ENCODE results near the gene DLGAP1.

Gene DLGAP1

GRCh38 chr18:3594760-3595368, 860.2 kb downstream of the DLGAP1 start:
- TF ChIP-seq YY1 (IDR thresholded peaks at IDR 0.05; ENCODE audit: low read depth) (no peak), MAX (IDR thresholded peaks at IDR 0.05) (peak; percentile 8; the same call in 1 of the 2 replicates)

GRCh38 chr18:3593904-3594759, 861.0 kb downstream of the DLGAP1 start:
- TF ChIP-seq YY1 (IDR thresholded peaks at IDR 0.05; ENCODE audit: low read depth): no peak; the same call in 1 of the 2 replicates
- TF ChIP-seq, protein P1, sequence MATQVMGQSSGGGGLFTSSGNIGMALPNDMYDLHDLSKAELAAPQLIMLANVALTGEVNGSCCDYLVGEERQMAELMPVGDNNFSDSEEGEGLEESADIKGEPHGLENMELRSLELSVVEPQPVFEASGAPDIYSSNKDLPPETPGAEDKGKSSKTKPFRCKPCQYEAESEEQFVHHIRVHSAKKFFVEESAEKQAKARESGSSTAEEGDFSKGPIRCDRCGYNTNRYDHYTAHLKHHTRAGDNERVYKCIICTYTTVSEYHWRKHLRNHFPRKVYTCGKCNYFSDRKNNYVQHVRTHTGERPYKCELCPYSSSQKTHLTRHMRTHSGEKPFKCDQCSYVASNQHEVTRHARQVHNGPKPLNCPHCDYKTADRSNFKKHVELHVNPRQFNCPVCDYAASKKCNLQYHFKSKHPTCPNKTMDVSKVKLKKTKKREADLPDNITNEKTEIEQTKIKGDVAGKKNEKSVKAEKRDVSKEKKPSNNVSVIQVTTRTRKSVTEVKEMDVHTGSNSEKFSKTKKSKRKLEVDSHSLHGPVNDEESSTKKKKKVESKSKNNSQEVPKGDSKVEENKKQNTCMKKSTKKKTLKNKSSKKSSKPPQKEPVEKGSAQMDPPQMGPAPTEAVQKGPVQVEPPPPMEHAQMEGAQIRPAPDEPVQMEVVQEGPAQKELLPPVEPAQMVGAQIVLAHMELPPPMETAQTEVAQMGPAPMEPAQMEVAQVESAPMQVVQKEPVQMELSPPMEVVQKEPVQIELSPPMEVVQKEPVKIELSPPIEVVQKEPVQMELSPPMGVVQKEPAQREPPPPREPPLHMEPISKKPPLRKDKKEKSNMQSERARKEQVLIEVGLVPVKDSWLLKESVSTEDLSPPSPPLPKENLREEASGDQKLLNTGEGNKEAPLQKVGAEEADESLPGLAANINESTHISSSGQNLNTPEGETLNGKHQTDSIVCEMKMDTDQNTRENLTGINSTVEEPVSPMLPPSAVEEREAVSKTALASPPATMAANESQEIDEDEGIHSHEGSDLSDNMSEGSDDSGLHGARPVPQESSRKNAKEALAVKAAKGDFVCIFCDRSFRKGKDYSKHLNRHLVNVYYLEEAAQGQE (IDR thresholded peaks at IDR 0.05; ENCODE audit: low read depth): no peak
- TF ChIP-seq NFIC (IDR thresholded peaks at IDR 0.05): peak; percentile 65
- peak; percentile 31; the same call in 1 of the 2 replicates for TF ChIP-seq MAX (IDR thresholded peaks at IDR 0.05)
- TF ChIP-seq EGR1 (IDR thresholded peaks at IDR 0.05): no peak
- peak; percentile 30; the same call in 1 of the 2 replicates for TF ChIP-seq TCF12 (IDR thresholded peaks at IDR 0.05; ENCODE audit: low read depth)
- peak; percentile 44; the same call in 1 of the 2 replicates for TF ChIP-seq TEAD4 (IDR thresholded peaks at IDR 0.05)
- TF ChIP-seq RAD21 (IDR thresholded peaks at IDR 0.05; ENCODE audit: low read depth): peak; percentile 73
- no peak for TF ChIP-seq USF1 (IDR thresholded peaks at IDR 0.05)
- peak; percentile 7; the same call in 1 of the 2 replicates for TF ChIP-seq TAF1 (IDR thresholded peaks at IDR 0.05; ENCODE audit: low read depth)
- TF ChIP-seq FOXM1 (IDR thresholded peaks at IDR 0.05; ENCODE audit: borderline replicate concordance, low read depth): peak; percentile 80
- TF ChIP-seq CEBPB (IDR thresholded peaks at IDR 0.05): peak; percentile 43; the same call in 1 of the 2 replicates
- peak; percentile 57; the same call in 1 of the 2 replicates for TF ChIP-seq EP300 (IDR thresholded peaks at IDR 0.05; ENCODE audit: borderline replicate concordance)
- TF ChIP-seq CREB1 (IDR thresholded peaks at IDR 0.05; ENCODE audit: low read depth): peak; percentile 72
- TF ChIP-seq ZBTB7A (IDR thresholded peaks at IDR 0.05; ENCODE audit: low read depth): no peak

DNA sequence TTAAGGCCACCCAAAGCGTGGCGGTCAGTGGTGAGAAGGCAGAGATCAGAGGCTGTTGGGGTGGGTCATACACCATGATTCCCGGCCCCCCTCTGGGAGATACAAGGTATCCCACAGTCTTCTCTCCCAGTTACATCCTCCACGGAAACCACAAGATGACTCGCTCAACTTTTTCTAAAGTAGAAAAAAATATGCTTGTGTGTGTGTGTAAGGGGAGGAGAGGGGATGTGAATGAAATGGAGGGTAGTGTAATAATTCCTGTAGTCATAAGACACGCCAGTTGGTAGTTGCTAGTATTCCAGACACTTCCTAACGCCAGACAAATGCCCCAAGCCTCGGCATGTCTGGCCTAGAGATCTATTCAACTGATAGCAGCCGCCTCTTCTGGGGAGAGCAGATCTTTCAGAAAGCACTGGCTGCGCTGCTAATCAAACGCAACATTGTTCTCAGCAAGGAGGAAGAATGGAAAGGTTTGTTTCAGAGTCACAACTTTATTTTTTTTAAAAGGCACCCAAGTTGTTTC, 861.7 kb downstream of the DLGAP1 start:
- no peak for TF ChIP-seq CEBPB (IDR thresholded peaks at IDR 0.05)
- 0 out of 2 replicates have a peak, but pooled peaks have one; percentile 9 for TF ChIP-seq TAF1 (IDR thresholded peaks at IDR 0.05; ENCODE audit: low read depth)
- 0 out of 2 replicates have a peak, but pooled peaks have one; percentile 1 for TF ChIP-seq RAD21 (IDR thresholded peaks at IDR 0.05; ENCODE audit: low read depth)

DNA sequence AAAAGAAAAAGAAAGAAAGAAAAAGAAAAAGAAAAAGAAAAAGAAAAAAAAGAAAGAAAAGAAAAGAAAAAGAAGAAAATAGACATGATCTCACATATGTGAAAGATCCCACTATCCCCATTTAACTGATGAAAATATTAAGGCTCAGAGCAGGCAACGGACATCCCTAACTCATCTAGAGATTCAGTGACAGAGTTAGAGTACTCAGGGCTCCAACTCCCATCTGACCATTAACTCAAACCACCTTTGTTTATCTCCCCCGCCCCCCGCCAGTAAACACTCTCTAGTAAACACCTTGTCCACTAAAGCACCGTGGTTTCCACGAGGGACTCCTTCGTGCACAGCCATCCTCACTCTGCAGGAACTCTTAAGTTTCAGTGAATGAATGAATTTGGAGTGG, 862.2 kb downstream of the DLGAP1 start:
- TF ChIP-seq, protein P1 (IDR thresholded peaks at IDR 0.05; ENCODE audit: low read depth): no peak
- no peak for TF ChIP-seq ZBTB7A (IDR thresholded peaks at IDR 0.05; ENCODE audit: low read depth)
- TF ChIP-seq TAF1 (IDR thresholded peaks at IDR 0.05; ENCODE audit: low read depth): no peak
- TF ChIP-seq EP300 (IDR thresholded peaks at IDR 0.05; ENCODE audit: borderline replicate concordance): no peak
- no peak for TF ChIP-seq CEBPB (IDR thresholded peaks at IDR 0.05)
- TF ChIP-seq MAX (IDR thresholded peaks at IDR 0.05): no peak
- TF ChIP-seq NFIC (IDR thresholded peaks at IDR 0.05): no peak
- TF ChIP-seq TEAD4 (IDR thresholded peaks at IDR 0.05): no peak
- no peak for TF ChIP-seq RAD21 (IDR thresholded peaks at IDR 0.05; ENCODE audit: low read depth)
- TF ChIP-seq USF1 (IDR thresholded peaks at IDR 0.05): no peak
- no peak for TF ChIP-seq TCF12 (IDR thresholded peaks at IDR 0.05; ENCODE audit: low read depth)
- TF ChIP-seq EGR1 (IDR thresholded peaks at IDR 0.05): no peak
- no peak for TF ChIP-seq YY1 (IDR thresholded peaks at IDR 0.05; ENCODE audit: low read depth)
- no peak for TF ChIP-seq CREB1 (IDR thresholded peaks at IDR 0.05; ENCODE audit: low read depth)

GRCh38 chr18:3590096-3590630, 864.9 kb downstream of the DLGAP1 start:
- TF ChIP-seq, protein P1 (IDR thresholded peaks at IDR 0.05; ENCODE audit: low read depth): no peak
- no peak for TF ChIP-seq ZBTB7A (IDR thresholded peaks at IDR 0.05; ENCODE audit: low read depth)
- TF ChIP-seq TAF1 (IDR thresholded peaks at IDR 0.05; ENCODE audit: low read depth): no peak
- no peak for TF ChIP-seq TCF12 (IDR thresholded peaks at IDR 0.05; ENCODE audit: low read depth)
- no peak for TF ChIP-seq MAX (IDR thresholded peaks at IDR 0.05)
- no peak for TF ChIP-seq YY1 (IDR thresholded peaks at IDR 0.05; ENCODE audit: low read depth)
- no peak for TF ChIP-seq TEAD4 (IDR thresholded peaks at IDR 0.05)

Data from Ishikawa (cell line).